NCI-H2196 treated with DMSO at 0.1 percent for 48 hours (cell line): ENCODE measurements around the gene WDR90.
A peak's percentile ranks its signal among the peaks of the same experiment; 100 is the strongest.

Source experiments
- DNase-seq: peaks from one replicate; lab custom pipeline; 2025; ENCODE audit not compliant: unreplicated experiment; lab: John Stamatoyannopoulos, UW

Gene WDR90

GRCh38 chr16:674968-675883, 26.1 kb downstream of the WDR90 start, which contains the start of gene RHBDL1:
RHBDL1 (plus strand) TSS chr16:675671; CDS start chr16:675791, 120 bp downstream.
- DNase-seq: no peak

GRCh38 chr16:675884-676564, 26.9 kb downstream of the WDR90 start:
- no peak for DNase-seq

DNA sequence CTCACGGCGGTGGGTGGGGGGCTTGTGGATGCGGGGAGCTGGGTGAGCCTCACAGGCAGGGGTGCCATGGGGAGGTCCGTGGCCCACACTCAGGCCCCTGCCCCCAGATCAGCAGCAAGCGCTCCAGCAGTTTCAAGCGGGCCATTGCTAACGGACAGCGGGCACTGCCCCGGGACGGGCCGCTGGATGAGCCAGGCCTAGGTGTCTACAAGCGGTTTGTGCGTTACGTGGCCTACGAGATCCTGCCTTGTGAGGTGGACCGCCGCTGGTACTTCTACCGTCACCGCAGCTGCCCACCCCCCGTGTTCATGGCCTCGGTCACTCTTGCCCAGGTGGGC, 27.4 kb downstream of the WDR90 start:
- DNase-seq: no peak

- peak; percentile 80 for DNase-seq
Observed at GRCh38 chr16:676913-677312, 27.7 kb downstream of the WDR90 start.

DNA sequence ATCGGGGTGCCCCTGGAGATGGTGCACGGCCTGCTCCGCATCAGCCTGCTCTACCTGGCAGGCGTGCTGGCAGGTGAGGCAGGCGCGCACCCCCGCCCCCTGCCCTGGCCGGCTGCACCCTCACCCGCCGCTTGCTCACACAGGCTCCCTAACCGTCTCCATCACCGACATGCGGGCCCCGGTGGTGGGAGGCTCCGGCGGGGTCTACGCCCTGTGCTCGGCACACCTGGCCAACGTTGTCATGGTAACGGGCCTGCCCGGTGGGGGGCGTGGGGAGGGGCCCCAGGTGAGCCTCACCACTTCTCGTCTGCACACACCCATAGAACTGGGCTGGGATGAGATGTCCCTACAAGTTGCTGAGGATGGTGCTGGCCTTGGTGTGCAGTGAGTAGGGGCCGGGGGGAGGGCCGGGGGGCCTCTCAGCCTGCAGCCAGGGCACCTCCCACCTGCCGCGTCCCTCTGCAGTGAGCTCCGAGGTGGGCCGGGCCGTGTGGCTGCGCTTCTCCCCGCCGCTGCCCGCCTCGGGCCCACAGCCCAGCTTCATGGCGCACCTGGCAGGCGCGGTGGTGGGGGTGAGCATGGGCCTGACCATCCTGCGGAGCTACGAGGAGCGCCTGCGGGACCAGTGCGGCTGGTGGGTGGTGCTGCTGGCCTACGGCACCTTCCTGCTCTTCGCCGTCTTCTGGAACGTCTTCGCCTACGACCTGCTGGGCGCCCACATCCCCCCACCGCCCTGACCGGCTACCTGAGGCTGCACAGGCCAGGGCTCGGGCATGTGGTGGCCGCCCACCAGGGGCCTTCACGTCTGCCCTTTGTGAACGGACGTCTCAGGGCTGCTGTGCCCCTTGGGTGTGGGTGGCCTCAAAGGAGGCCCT, 28.4 kb downstream of the WDR90 start:
- DNase-seq: peak; percentile 33

DNA sequence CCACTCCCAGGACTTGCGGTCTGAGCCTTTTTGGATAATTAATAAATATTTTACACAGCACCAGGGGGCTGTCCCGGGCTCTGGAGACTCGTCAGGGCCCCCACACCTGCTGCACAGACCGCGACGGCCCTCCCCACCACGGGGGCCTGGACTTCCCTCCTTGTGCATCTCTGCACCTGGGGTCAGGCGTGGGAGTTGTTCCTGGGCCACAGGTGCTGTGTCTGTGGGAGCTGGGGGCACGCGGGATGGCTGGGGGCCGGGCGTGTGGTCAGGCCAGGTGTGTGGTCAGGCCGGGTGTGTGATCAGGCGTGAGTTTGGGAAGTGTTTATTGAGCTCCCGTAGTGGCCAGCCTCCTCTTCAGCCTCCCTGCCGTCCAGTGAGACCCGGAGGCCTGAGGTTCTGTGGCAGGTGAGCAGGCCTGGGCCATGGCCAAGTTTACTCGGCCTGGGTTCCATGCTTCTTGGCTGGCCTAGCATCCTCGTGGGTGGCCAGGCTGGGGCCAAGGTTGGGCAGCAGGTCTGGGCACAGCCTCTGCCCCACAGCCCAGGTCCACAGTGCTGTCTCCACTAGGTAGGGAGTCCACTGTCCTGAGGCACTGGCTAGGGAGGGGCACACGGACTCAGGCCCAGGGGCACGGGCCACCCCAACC, 29.2 kb downstream of the WDR90 start:
- DNase-seq: peak; percentile 21

DNA sequence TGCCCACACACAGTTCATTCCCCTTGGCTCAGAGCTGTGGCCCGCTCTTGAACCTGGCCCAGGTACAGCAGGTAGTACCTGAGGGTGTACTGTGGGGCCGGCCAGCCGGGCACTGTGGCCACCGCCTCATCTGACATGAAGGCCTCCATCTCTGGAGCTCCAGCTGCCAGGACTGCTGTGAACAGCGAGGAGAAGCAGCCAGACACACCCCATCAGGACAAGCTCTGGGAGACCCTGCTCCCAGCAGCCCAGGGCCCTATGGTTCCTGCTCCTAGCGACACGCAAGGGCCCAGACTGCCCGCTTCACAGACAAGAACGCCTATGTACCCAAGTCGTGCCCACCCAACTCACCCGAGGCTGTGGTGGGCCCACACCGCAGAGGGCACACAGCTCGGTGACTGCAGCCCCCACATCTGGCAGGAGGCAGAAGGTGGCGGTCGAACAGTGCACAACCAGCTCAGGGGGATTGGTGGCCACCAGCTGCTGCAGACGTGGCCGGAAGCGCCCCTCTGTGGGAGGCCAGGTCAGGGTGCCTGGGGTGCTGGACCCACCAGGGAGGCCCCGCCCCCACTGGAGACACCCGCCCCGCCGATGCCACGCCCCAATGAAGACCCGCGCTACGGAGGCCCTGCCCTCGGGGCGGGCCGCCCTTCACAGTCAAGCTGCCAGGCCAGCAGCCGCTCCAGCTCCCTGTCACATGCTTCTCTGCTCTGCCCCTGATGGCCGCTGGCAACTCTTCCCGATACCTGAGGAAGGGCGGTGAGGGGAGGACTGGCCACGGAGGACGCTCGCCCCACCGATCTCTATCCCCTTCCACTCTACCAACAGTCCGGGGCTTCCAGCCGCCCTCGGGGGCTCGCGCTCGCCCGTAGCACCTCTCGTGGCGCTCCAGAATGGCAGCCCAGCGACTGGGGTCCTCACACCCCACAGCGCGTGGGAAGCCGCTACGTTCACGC, 30.0 kb downstream of the WDR90 start:
- DNase-seq: peak; percentile 67

GRCh38 chr16:679814-680624, 30.9 kb downstream of the WDR90 start, which contains the start of gene STUB1:
STUB1 (plus strand) TSS chr16:680410; CDS start chr16:680526, 116 bp downstream.
- peak; percentile 83 for DNase-seq

DNA sequence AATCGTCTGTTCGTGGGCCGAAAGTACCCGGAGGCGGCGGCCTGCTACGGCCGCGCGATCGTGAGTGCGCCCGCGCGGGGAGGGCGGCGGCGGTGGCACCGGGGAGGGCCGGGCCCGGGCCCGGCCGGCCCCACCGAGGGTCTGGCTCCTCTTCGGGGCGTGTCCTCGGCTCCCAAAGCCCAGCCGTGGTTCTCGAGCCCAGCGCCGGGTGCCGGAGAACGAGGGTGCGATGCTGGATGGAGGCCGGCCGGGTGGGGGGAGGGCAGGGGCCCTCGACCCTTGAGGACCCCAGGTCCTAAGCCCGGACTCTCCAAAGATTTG, 31.4 kb downstream of the WDR90 start:
- DNase-seq: no peak

- DNase-seq: no peak
Observed at GRCh38 chr16:680967-681745, 32.0 kb downstream of the WDR90 start.

GRCh38 chr16:681746-682427, 32.7 kb downstream of the WDR90 start:
- DNase-seq: no peak

- DNase-seq: no peak
Observed at GRCh38 chr16:682493-683395, 33.6 kb downstream of the WDR90 start.

GRCh38 chr16:683396-684070, 34.4 kb downstream of the WDR90 start:
- DNase-seq: no peak

DNA sequence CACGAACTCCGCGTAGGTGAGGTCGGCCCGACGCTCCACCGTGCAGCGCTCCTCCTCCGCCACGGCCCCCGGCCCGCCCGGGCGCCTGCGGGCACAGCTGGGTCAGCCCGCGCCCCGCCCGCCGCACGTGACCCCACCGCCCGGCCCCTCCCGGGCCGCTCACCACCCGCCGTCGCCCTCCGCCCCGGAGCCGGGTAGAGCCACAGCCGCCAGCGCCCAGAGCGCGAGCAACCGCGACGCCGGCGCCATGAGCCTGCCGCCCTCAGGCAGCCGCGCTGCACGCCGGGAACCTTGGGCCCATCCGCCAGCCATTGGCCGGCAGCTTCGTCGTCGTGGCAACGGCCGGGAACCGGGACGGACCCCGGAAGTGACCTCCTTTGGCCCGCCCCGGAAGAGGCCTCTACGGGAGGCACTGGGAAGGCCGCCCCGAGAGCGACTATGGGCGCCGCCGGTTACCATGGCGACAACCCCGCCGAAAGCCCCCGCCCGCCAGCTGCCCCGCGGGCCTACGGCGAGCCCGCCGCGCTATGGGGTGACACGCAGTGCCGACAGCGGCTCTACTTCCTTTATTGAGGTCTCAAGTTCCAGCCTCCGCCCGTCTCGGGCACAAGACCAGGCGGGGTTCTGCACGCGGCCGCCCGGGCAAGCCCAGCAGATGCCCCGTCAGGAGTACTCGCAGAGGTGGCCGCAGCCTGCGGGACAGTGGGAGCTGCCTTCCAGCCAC, 35.1 kb downstream of the WDR90 start, which contains the start of gene JMJD8:
Gene JMJD8 (minus strand): TSS at position 264 of the 724 bp plus-strand sequence. CDS start 15 bp downstream, at position 249.
- DNase-seq: peak; percentile 95
